GM19099 (cell line): Measurements from ENCODE around the gene SYTL3.

Experiments used
- POLR2A ChIP-seq: IDR thresholded peaks from 3 replicates; pipeline ENCODE4 v1.6.1; 2011; ENCODE audit warnings: low read depth; ENCODE audit not compliant: insufficient read length; ENCODE audit errors: extremely low read depth

The SYTL3 gene

DNA sequence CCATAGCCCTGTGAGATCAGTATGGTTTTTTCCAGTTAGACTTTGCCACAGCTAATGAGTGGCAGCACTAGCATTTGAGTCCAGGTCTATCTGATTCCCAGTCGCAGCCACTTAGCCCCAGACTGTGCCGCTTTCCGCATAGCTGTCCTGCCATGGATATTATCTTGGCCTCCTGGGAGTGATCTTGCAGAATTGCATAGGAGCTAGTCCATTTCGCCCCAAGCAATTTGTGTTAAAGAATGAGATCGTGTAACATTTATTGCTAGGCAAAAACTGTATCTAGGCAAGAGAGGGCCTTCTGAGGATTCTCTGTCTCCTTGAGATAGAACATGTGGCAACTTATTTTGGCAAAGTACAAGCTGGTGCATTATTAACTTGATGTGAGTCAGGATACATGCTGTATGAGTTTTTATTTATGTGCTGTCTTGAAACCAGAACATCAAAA, 95.2 kb downstream of the SYTL3 start:
- no peak for TF ChIP-seq POLR2A

- no peak for TF ChIP-seq POLR2A
These were observed 101.4 kb downstream of the SYTL3 start for GRCh38 chr6:158751224-158751623.

GRCh38 chr6:158751921-158752320, 102.1 kb downstream of the SYTL3 start:
- no peak for TF ChIP-seq POLR2A

GRCh38 chr6:158752613-158753012, 102.8 kb downstream of the SYTL3 start:
- no peak for TF ChIP-seq POLR2A

DNA sequence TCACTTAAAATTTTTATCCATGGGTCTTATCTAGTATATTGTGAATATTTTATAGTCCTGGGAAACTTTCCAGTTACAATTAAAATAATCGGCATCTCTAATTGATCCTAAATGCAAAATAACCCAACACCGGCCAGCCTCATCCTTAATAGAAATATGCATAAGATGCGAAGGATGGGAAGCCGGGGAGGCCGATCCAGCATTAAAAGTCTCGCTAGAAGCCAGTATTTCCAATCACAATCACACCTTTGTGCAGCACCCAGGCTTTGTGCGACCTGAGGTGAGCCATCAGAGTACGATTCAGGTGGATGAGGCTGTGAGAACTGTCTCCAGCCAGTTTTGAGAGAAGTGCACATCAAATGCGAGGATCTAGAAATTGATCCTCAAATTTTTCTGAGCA, 104.0 kb downstream of the SYTL3 start:
- no peak for TF ChIP-seq POLR2A

- TF ChIP-seq POLR2A: no peak
These were observed 104.9 kb downstream of the SYTL3 start for GRCh38 chr6:158754738-158755137.

DNA sequence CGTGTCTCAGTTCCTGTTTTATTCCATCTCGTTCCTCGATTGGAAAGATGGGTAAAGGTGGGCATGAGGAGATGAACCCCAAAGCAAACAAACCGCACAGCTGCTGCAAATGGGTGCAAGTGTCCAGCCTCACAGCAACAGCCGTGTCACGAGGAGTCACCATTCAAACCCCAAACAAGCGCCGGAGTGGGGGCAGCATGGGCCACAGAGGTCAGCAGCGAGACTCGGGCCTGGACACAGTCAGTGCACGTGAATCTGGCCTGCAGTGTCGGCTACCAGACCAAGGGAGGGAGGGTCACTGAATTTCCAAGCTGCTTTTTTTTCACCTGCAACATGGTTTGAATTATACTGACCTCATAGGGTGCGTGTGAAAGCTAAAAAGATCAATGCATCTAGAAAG, 105.8 kb downstream of the SYTL3 start:
- no peak for TF ChIP-seq POLR2A

- TF ChIP-seq POLR2A: no peak
These were observed 106.3 kb downstream of the SYTL3 start for GRCh38 chr6:158756126-158756525.

DNA sequence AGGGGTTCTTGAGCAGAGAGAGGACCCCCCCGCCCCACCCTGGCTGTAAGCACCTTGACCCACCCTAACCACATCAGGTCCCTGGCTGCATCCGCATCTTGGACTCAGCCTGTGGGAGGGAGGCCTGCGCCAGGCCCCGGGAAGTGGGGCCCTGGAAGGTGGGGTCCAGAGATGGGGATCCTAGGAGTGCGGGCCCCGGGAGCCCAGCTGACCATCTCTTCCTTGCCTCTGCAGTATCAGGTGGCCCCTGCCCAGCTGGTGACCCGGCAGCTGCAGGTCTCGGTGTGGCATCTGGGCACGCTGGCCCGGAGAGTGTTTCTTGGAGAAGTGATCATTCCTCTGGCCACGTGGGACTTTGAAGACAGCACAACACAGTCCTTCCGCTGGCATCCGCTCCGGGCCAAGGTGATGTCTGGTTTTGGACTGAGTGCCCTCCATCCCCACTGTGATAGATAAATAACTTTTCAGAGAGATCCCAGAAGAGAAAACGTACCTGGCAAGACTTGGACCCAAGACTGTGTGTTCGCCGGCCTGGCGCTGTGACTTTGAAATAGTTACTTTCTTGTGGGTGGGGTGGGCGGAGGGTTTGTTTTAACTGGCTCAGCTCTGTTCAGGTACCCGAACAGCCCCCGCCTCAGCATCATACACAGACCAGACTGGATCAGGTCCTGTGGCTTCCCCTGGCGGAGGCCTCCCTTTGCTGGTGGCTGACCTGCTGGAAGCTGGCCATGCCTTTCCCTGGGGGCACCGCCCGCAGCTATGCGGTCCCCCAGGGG, 107.3 kb downstream of the SYTL3 start:
- no peak for TF ChIP-seq POLR2A

- no peak for TF ChIP-seq POLR2A
These were observed 107.9 kb downstream of the SYTL3 start for GRCh38 chr6:158757753-158758090.

- TF ChIP-seq POLR2A: no peak
These were observed 108.6 kb downstream of the SYTL3 start for GRCh38 chr6:158758451-158758860.

- no peak for TF ChIP-seq POLR2A
These were observed 109.2 kb downstream of the SYTL3 start for GRCh38 chr6:158758941-158759479.

GRCh38 chr6:158759966-158760617, 110.2 kb downstream of the SYTL3 start:
- no peak for TF ChIP-seq POLR2A

GRCh38 chr6:158760618-158761250, 110.9 kb downstream of the SYTL3 start:
- TF ChIP-seq POLR2A: no peak

DNA sequence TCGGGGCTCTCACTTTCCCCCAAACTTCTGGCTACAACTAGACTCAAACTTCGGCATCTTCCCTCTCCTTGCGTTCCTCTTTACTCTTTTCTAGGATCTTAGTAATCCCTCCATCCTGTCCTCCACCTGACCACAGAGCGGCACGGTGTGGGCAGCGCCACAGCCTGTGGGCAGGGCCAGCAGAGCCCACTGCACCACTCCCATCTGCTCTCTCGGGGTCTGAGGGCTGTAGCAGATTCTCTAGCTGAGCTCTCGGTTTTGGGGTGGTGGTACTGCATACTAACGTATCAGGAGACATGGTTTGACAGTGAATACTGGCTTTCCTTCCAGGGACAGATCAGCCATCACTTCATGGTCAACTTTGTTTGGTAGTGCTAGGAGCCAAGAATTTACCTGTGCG, 111.9 kb downstream of the SYTL3 start:
- TF ChIP-seq POLR2A: no peak

GRCh38 chr6:158762787-158763433, 113.1 kb downstream of the SYTL3 start:
- no peak for TF ChIP-seq POLR2A
